Activated naive CD8-positive, alpha-beta T cell treated with anti-CD3 and anti-CD28 coated beads for 36 hours (primary cell): ENCODE measurements around the gene CALN1. TPM values are rescaled to one million over a fixed set of nuclear protein-coding genes. Genes with fewer than 3 reads are reported as not detected.

Source experiments
- DNase-seq: peaks from one replicate; pipeline ENCODE4 v3.0.0; 2021
- H3K27ac Mint-ChIP-seq: one replicate; pipeline ENCODE4 v1.8.0; 2022; ENCODE audit warnings: mild to moderate bottlenecking, moderate library complexity, mixed read lengths
- H3K27me3 Mint-ChIP-seq: one replicate; pipeline ENCODE4 v1.8.0; 2022; ENCODE audit warnings: mild to moderate bottlenecking, mixed read lengths
- H3K36me3 Mint-ChIP-seq: one replicate; pipeline ENCODE4 v1.8.0; 2021; ENCODE audit warnings: mild to moderate bottlenecking, mixed read lengths
- H3K4me1 Mint-ChIP-seq: one replicate; pipeline ENCODE4 v1.8.0; 2021; ENCODE audit warnings: mixed read lengths
- H3K4me3 Mint-ChIP-seq: one replicate; pipeline ENCODE4 v1.8.0; 2022; ENCODE audit warnings: mild to moderate bottlenecking, moderate library complexity, mixed read lengths
- H3K9me3 Mint-ChIP-seq: one replicate; pipeline ENCODE4 v1.8.0; 2022; ENCODE audit warnings: mixed read lengths
- total RNA-seq, 2 experiments: library from RNA; stranded (reverse); gene quantifications; one replicate each; pipeline ENCODE4 v1.2.3, GENCODE V29; 2021

Gene CALN1
- total RNA-seq, 2 experiments from 2014 or later: not detected

GRCh38 chr7:72275382-72276070 lies 136.6 kb downstream of the CALN1 start:
- no peak overlapping the region for H3K4me3 Mint-ChIP-seq
- DNase-seq: no peak
- no peaks in the 10 kb centered on the region for H3K27me3 Mint-ChIP-seq
- no peak overlapping the region for H3K27ac Mint-ChIP-seq
- no peaks in the 10 kb centered on the region for H3K4me1 Mint-ChIP-seq
- H3K36me3 Mint-ChIP-seq: no peaks in the 10 kb centered on the region
- H3K9me3 Mint-ChIP-seq: peaks cover 12% of the 10 kb centered on the region

- DNase-seq: no peak
- Mint-ChIP-seq H3K4me3 (no peak overlapping the region), H3K27me3 (no peaks in the 10 kb centered on the region), H3K36me3 (no peaks in the 10 kb centered on the region), H3K9me3 (peaks cover 19% of the 10 kb centered on the region), H3K4me1 (no peaks in the 10 kb centered on the region), H3K27ac (no peak overlapping the region)
Measured at GRCh38 chr7:72272479-72272878, 139.7 kb downstream of the CALN1 start.

- H3K9me3 Mint-ChIP-seq: peaks cover 10% of the 10 kb centered on the region
Measured at GRCh38 chr7:72268796-72269195, 143.3 kb downstream of the CALN1 start.

GRCh38 chr7:72268090-72268489 lies 144.0 kb downstream of the CALN1 start:
- Mint-ChIP-seq H3K27me3 (no peaks in the 10 kb centered on the region), H3K36me3 (no peaks in the 10 kb centered on the region), H3K4me1 (no peaks in the 10 kb centered on the region), H3K27ac (no peak overlapping the region), H3K9me3 (peaks cover 10% of the 10 kb centered on the region), H3K4me3 (no peak overlapping the region)
- DNase-seq: no peak

More at GRCh38 chr7:72268796-72269195, 143.3 kb downstream of the CALN1 start:
- DNase-seq: no peak
- H3K36me3 Mint-ChIP-seq: no peaks in the 10 kb centered on the region
- no peak overlapping the region for H3K27ac Mint-ChIP-seq
- H3K4me3 Mint-ChIP-seq: no peak overlapping the region
- no peaks in the 10 kb centered on the region for H3K27me3 Mint-ChIP-seq
- no peaks in the 10 kb centered on the region for H3K4me1 Mint-ChIP-seq

GRCh38 chr7:72267291-72267800 lies 144.8 kb downstream of the CALN1 start:
- Mint-ChIP-seq H3K4me3 (no peak overlapping the region), H3K9me3 (peaks cover 10% of the 10 kb centered on the region)

GRCh38 chr7:72266771-72267170 lies 145.4 kb downstream of the CALN1 start:
- Mint-ChIP-seq H3K4me1 (no peaks in the 10 kb centered on the region), H3K27ac (no peak overlapping the region), H3K36me3 (no peaks in the 10 kb centered on the region), H3K27me3 (no peaks in the 10 kb centered on the region), H3K4me3 (no peak overlapping the region), H3K9me3 (peaks cover 10% of the 10 kb centered on the region)
- no peak for DNase-seq

More at GRCh38 chr7:72267291-72267800, 144.8 kb downstream of the CALN1 start:
- Mint-ChIP-seq H3K27me3 (no peaks in the 10 kb centered on the region), H3K27ac (no peak overlapping the region), H3K36me3 (no peaks in the 10 kb centered on the region), H3K4me1 (no peaks in the 10 kb centered on the region)
- no peak for DNase-seq

- Mint-ChIP-seq H3K27ac (no peak overlapping the region), H3K27me3 (no peaks in the 10 kb centered on the region), H3K4me3 (no peak overlapping the region), H3K9me3 (peaks cover 7% of the 10 kb centered on the region), H3K36me3 (no peaks in the 10 kb centered on the region), H3K4me1 (no peaks in the 10 kb centered on the region)
- no peak for DNase-seq
Measured at GRCh38 chr7:72265071-72265904, 146.8 kb downstream of the CALN1 start.

- no peaks in the 10 kb centered on the region for H3K4me1 Mint-ChIP-seq
- H3K27me3 Mint-ChIP-seq: no peaks in the 10 kb centered on the region
- H3K36me3 Mint-ChIP-seq: no peaks in the 10 kb centered on the region
- H3K27ac Mint-ChIP-seq: no peak overlapping the region
- H3K9me3 Mint-ChIP-seq: no peaks in the 10 kb centered on the region
- DNase-seq: no peak
- H3K4me3 Mint-ChIP-seq: no peak overlapping the region
Measured at GRCh38 chr7:72260406-72260805, 151.7 kb downstream of the CALN1 start.

GRCh38 chr7:72258074-72258473 lies 154.1 kb downstream of the CALN1 start:
- Mint-ChIP-seq H3K36me3 (no peaks in the 10 kb centered on the region), H3K4me3 (no peak overlapping the region), H3K4me1 (no peaks in the 10 kb centered on the region), H3K27me3 (no peaks in the 10 kb centered on the region), H3K9me3 (no peaks in the 10 kb centered on the region), H3K27ac (no peak overlapping the region)
- no peak for DNase-seq

- no peak for DNase-seq
Measured at GRCh38 chr7:72254455-72254854, 157.7 kb downstream of the CALN1 start.

GRCh38 chr7:72249106-72249505 lies 163.0 kb downstream of the CALN1 start:
- Mint-ChIP-seq H3K27ac (no peak overlapping the region), H3K4me1 (no peaks in the 10 kb centered on the region), H3K27me3 (no peaks in the 10 kb centered on the region), H3K4me3 (no peak overlapping the region), H3K36me3 (no peaks in the 10 kb centered on the region), H3K9me3 (peaks cover 10% of the 10 kb centered on the region)
- no peak for DNase-seq

More at GRCh38 chr7:72254455-72254854, 157.7 kb downstream of the CALN1 start:
- Mint-ChIP-seq H3K4me1 (no peaks in the 10 kb centered on the region), H3K4me3 (no peak overlapping the region), H3K9me3 (peaks cover 6% of the 10 kb centered on the region), H3K36me3 (no peaks in the 10 kb centered on the region), H3K27ac (no peak overlapping the region), H3K27me3 (no peaks in the 10 kb centered on the region)

- Mint-ChIP-seq H3K9me3 (peaks cover 4% of the 10 kb centered on the region), H3K4me1 (no peaks in the 10 kb centered on the region), H3K36me3 (no peaks in the 10 kb centered on the region), H3K27me3 (no peaks in the 10 kb centered on the region), H3K4me3 (no peak overlapping the region), H3K27ac (no peak overlapping the region)
- DNase-seq: no peak
Measured at GRCh38 chr7:72244826-72245398, 167.2 kb downstream of the CALN1 start.

- no peak overlapping the region for H3K27ac Mint-ChIP-seq
- no peak for DNase-seq
- H3K27me3 Mint-ChIP-seq: no peaks in the 10 kb centered on the region
- H3K4me1 Mint-ChIP-seq: no peaks in the 10 kb centered on the region
- H3K9me3 Mint-ChIP-seq: peaks cover 1% of the 10 kb centered on the region
- no peak overlapping the region for H3K4me3 Mint-ChIP-seq
- H3K36me3 Mint-ChIP-seq: no peaks in the 10 kb centered on the region
Measured at GRCh38 chr7:72243329-72243728, 168.8 kb downstream of the CALN1 start.

- Mint-ChIP-seq H3K4me3 (no peak overlapping the region), H3K27me3 (no peaks in the 10 kb centered on the region), H3K27ac (no peak overlapping the region), H3K9me3 (no peaks in the 10 kb centered on the region), H3K4me1 (no peaks in the 10 kb centered on the region), H3K36me3 (no peaks in the 10 kb centered on the region)
- DNase-seq: no peak
Measured at GRCh38 chr7:72235351-72235750, 176.8 kb downstream of the CALN1 start.

- Mint-ChIP-seq H3K36me3 (no peaks in the 10 kb centered on the region), H3K4me1 (no peaks in the 10 kb centered on the region), H3K4me3 (no peak overlapping the region), H3K9me3 (peaks cover 3% of the 10 kb centered on the region), H3K27me3 (no peaks in the 10 kb centered on the region), H3K27ac (no peak overlapping the region)
- no peak for DNase-seq
Measured at GRCh38 chr7:72234086-72234485, 178.1 kb downstream of the CALN1 start.
